Measurements from ENCODE around the gene PHF5A.

The PHF5A gene

GRCh38 chr22:41488076-41488475, 19.6 kb upstream of the PHF5A start:
- no peaks in the 10 kb centered on the region for H3K9me3 ChIP-seq (ENCODE audit: control extremely low read depth in 1 of 5, control insufficient read depth in 4 of 5, insufficient read depth in 2 of 5, low read depth in 1 of 5, low read length in 4 of 5)
- DNase-seq: no peak
- no peaks in the 10 kb centered on the region for H3K27me3 ChIP-seq (replicated peaks in 2 of 5; ENCODE audit: control insufficient read depth in 4 of 5, insufficient read depth in 5 of 5, low read length in 4 of 5)
- CTCF ChIA-PET: no interaction called here
- peaks cover 0 to 8% (median under 1%) of the 10 kb centered on the region in 4 experiments for H3K36me3 ChIP-seq (ENCODE audit: control insufficient read depth in 4 of 4, insufficient read depth in 4 of 4, low read length in 3 of 4)
- WGBS (ENCODE audit: insufficient coverage): 90% methylated on average over 4 of the region's 4 CpGs
- H3K4me1 ChIP-seq (ENCODE audit: control extremely low read depth in 1 of 4, control insufficient read depth in 4 of 4, insufficient read depth in 4 of 4, low read length in 3 of 4): peaks cover 0 to 1% (median 0%) of the 10 kb centered on the region in 4 experiments
- no peak overlapping the region for H3K27ac ChIP-seq (ENCODE audit: insufficient read depth in 1 of 2, low read depth in 1 of 2, low read length in 2 of 2, poor library complexity in 1 of 2, severe bottlenecking in 2 of 2)
- no peak overlapping the region for H3K4me3 ChIP-seq (ENCODE audit: control insufficient read depth in 1 of 7, extremely low read depth in 1 of 7, insufficient read depth in 4 of 7, low read depth in 2 of 7, low read length in 6 of 7)
- POLR2A ChIA-PET: no interaction called here

GRCh38 chr22:41487037-41487935, 18.8 kb upstream of the PHF5A start:
- DNase-seq: no peak
- 94% methylated on average over 7 of the region's 8 CpGs for WGBS (ENCODE audit: insufficient coverage)
- H3K4me3 ChIP-seq (ENCODE audit: control insufficient read depth in 1 of 7, extremely low read depth in 1 of 7, insufficient read depth in 4 of 7, low read depth in 2 of 7, low read length in 6 of 7): no peak overlapping the region
- H3K27me3 ChIP-seq (replicated peaks in 2 of 5; ENCODE audit: control insufficient read depth in 4 of 5, insufficient read depth in 5 of 5, low read length in 4 of 5): no peaks in the 10 kb centered on the region
- H3K27ac ChIP-seq (ENCODE audit: insufficient read depth in 1 of 2, low read depth in 1 of 2, low read length in 2 of 2, poor library complexity in 1 of 2, severe bottlenecking in 2 of 2): no peak overlapping the region
- CTCF ChIA-PET: interaction anchor here (0.7 to 1.3 kb wide), 2 partner anchors 13 to 963 kb away, joined by 3 read pairs; no protein-coding TSS in a partner anchor
- POLR2A ChIA-PET: no interaction called here
- no peaks in the 10 kb centered on the region for H3K9me3 ChIP-seq (ENCODE audit: control extremely low read depth in 1 of 5, control insufficient read depth in 4 of 5, insufficient read depth in 2 of 5, low read depth in 1 of 5, low read length in 4 of 5)
- peaks cover 0 to 4% (median under 1%) of the 10 kb centered on the region in 4 experiments for H3K4me1 ChIP-seq (ENCODE audit: control extremely low read depth in 1 of 4, control insufficient read depth in 4 of 4, insufficient read depth in 4 of 4, low read length in 3 of 4)
- peaks cover 0 to 8% (median under 1%) of the 10 kb centered on the region in 4 experiments for H3K36me3 ChIP-seq (ENCODE audit: control insufficient read depth in 4 of 4, insufficient read depth in 4 of 4, low read length in 3 of 4)

GRCh38 chr22:41485033-41485432, 16.5 kb upstream of the PHF5A start:
- no peaks in the 10 kb centered on the region for H3K27me3 ChIP-seq (replicated peaks in 2 of 5; ENCODE audit: control insufficient read depth in 4 of 5, insufficient read depth in 5 of 5, low read length in 4 of 5)
- no peaks in the 10 kb centered on the region for H3K9me3 ChIP-seq (ENCODE audit: control extremely low read depth in 1 of 5, control insufficient read depth in 4 of 5, insufficient read depth in 2 of 5, low read depth in 1 of 5, low read length in 4 of 5)
- POLR2A ChIA-PET: interaction anchor here (0.9 kb wide), 1 partner anchor 16 kb away, joined by 3 read pairs; the partner anchor contains the start of genes ACO2 and PHF5A
- peaks cover 0 to 8% (median 4%) of the 10 kb centered on the region in 4 experiments for H3K36me3 ChIP-seq (ENCODE audit: control insufficient read depth in 4 of 4, insufficient read depth in 4 of 4, low read length in 3 of 4)
- CTCF ChIA-PET: interaction anchor here (0.6 kb wide), 1 partner anchor 207 kb away, joined by 3 read pairs; no protein-coding TSS in a partner anchor
- no peak for DNase-seq
- H3K27ac ChIP-seq (ENCODE audit: insufficient read depth in 1 of 2, low read depth in 1 of 2, low read length in 2 of 2, poor library complexity in 1 of 2, severe bottlenecking in 2 of 2): no peak overlapping the region
- peaks cover 0 to 9% (median under 1%) of the 10 kb centered on the region in 4 experiments for H3K4me1 ChIP-seq (ENCODE audit: control extremely low read depth in 1 of 4, control insufficient read depth in 4 of 4, insufficient read depth in 4 of 4, low read length in 3 of 4)
- H3K4me3 ChIP-seq (ENCODE audit: control insufficient read depth in 1 of 7, extremely low read depth in 1 of 7, insufficient read depth in 4 of 7, low read depth in 2 of 7, low read length in 6 of 7): no peak overlapping the region
- 82% methylated on average over 7 of the region's 7 CpGs for WGBS (ENCODE audit: insufficient coverage)

- H3K36me3 ChIP-seq (ENCODE audit: control insufficient read depth in 4 of 4, insufficient read depth in 4 of 4, low read length in 3 of 4): peaks cover 4 to 11% (median 5%) of the 10 kb centered on the region in 4 experiments
- ChIA-PET CTCF (interaction anchor here (0.8 kb wide), 1 partner anchor 9 kb away, joined by 3 read pairs; no protein-coding TSS in a partner anchor), POLR2A (interaction anchor here (0.6 kb wide), 2 partner anchors 19 to 1035 kb away, joined by 3 to 7 read pairs; no protein-coding TSS in a partner anchor)
- H3K9me3 ChIP-seq (ENCODE audit: control extremely low read depth in 1 of 5, control insufficient read depth in 4 of 5, insufficient read depth in 2 of 5, low read depth in 1 of 5, low read length in 4 of 5): no peaks in the 10 kb centered on the region
- H3K4me1 ChIP-seq (ENCODE audit: control extremely low read depth in 1 of 4, control insufficient read depth in 4 of 4, insufficient read depth in 4 of 4, low read length in 3 of 4): peaks cover 0 to 9% (median under 1%) of the 10 kb centered on the region in 4 experiments
- H3K4me3 ChIP-seq (ENCODE audit: control insufficient read depth in 1 of 7, extremely low read depth in 1 of 7, insufficient read depth in 4 of 7, low read depth in 2 of 7, low read length in 6 of 7): no peak overlapping the region
- H3K27ac ChIP-seq (ENCODE audit: insufficient read depth in 1 of 2, low read depth in 1 of 2, low read length in 2 of 2, poor library complexity in 1 of 2, severe bottlenecking in 2 of 2): no peak overlapping the region
- H3K27me3 ChIP-seq (replicated peaks in 2 of 5; ENCODE audit: control insufficient read depth in 4 of 5, insufficient read depth in 5 of 5, low read length in 4 of 5): no peaks in the 10 kb centered on the region
- WGBS (ENCODE audit: insufficient coverage): 67% methylated on average over 1 of the region's 2 CpGs
- DNase-seq: no peak
These were observed 13.9 kb upstream of the PHF5A start for GRCh38 chr22:41482319-41482935.

GRCh38 chr22:41481925-41482318, 13.4 kb upstream of the PHF5A start:
- Histone ChIP-seq H3K36me3 (ENCODE audit: control insufficient read depth in 4 of 4, insufficient read depth in 4 of 4, low read length in 3 of 4) (peaks cover 4 to 11% (median 5%) of the 10 kb centered on the region in 4 experiments), H3K4me3 (ENCODE audit: control insufficient read depth in 1 of 7, extremely low read depth in 1 of 7, insufficient read depth in 4 of 7, low read depth in 2 of 7, low read length in 6 of 7) (no peak overlapping the region), H3K27me3 (replicated peaks in 2 of 5; ENCODE audit: control insufficient read depth in 4 of 5, insufficient read depth in 5 of 5, low read length in 4 of 5) (no peaks in the 10 kb centered on the region), H3K9me3 (ENCODE audit: control extremely low read depth in 1 of 5, control insufficient read depth in 4 of 5, insufficient read depth in 2 of 5, low read depth in 1 of 5, low read length in 4 of 5) (no peaks in the 10 kb centered on the region), H3K4me1 (ENCODE audit: control extremely low read depth in 1 of 4, control insufficient read depth in 4 of 4, insufficient read depth in 4 of 4, low read length in 3 of 4) (peaks cover 0 to 9% (median under 1%) of the 10 kb centered on the region in 4 experiments), H3K27ac (ENCODE audit: insufficient read depth in 1 of 2, low read depth in 1 of 2, low read length in 2 of 2, poor library complexity in 1 of 2, severe bottlenecking in 2 of 2) (no peak overlapping the region)
- CTCF ChIA-PET: interaction anchor here (0.8 kb wide), 1 partner anchor 9 kb away, joined by 3 read pairs; no protein-coding TSS in a partner anchor
- DNase-seq: no peak
- 79% methylated on average over 4 of the region's 5 CpGs for WGBS (ENCODE audit: insufficient coverage)
- POLR2A ChIA-PET: interaction anchor here (0.6 kb wide), 1 partner anchor 18 kb away, joined by 3 read pairs; no protein-coding TSS in a partner anchor

- ChIA-PET CTCF (interaction anchor here (0.8 kb wide), 1 partner anchor 8 kb away, joined by 3 read pairs; no protein-coding TSS in a partner anchor), POLR2A (interaction anchor here (0.6 kb wide), 2 partner anchors 17 to 24 kb away, joined by 3 to 5 read pairs; no protein-coding TSS in a partner anchor)
- no peaks in the 10 kb centered on the region for H3K27me3 ChIP-seq (replicated peaks in 2 of 5; ENCODE audit: control insufficient read depth in 4 of 5, insufficient read depth in 5 of 5, low read length in 4 of 5)
- H3K9me3 ChIP-seq (ENCODE audit: control extremely low read depth in 1 of 5, control insufficient read depth in 4 of 5, insufficient read depth in 2 of 5, low read depth in 1 of 5, low read length in 4 of 5): no peaks in the 10 kb centered on the region
- no peak overlapping the region for H3K27ac ChIP-seq (ENCODE audit: insufficient read depth in 1 of 2, low read depth in 1 of 2, low read length in 2 of 2, poor library complexity in 1 of 2, severe bottlenecking in 2 of 2)
- H3K4me3 ChIP-seq (ENCODE audit: control insufficient read depth in 1 of 7, extremely low read depth in 1 of 7, insufficient read depth in 4 of 7, low read depth in 2 of 7, low read length in 6 of 7): no peak overlapping the region
- H3K4me1 ChIP-seq (ENCODE audit: control extremely low read depth in 1 of 4, control insufficient read depth in 4 of 4, insufficient read depth in 4 of 4, low read length in 3 of 4): peaks cover 0 to 9% (median under 1%) of the 10 kb centered on the region in 4 experiments
- no peak for DNase-seq
- peaks cover 4 to 11% (median 5%) of the 10 kb centered on the region in 4 experiments for H3K36me3 ChIP-seq (ENCODE audit: control insufficient read depth in 4 of 4, insufficient read depth in 4 of 4, low read length in 3 of 4)
- WGBS (ENCODE audit: insufficient coverage): 97% methylated on average over 15 of the region's 15 CpGs
These were observed 12.8 kb upstream of the PHF5A start for GRCh38 chr22:41481131-41481830.
